Glutamatergic neuron (in vitro differentiated cells): ENCODE data around the gene FAM72B. TPM values are rescaled to one million over a fixed set of nuclear protein-coding genes. Genes with fewer than 3 reads are reported as not detected.
"Not testable (repeated sequence)": the region's sequence is repeated elsewhere in the genome, so short reads cannot be mapped to it uniquely, and the experiment has no call there.

Source experiments
- DNase-seq: peaks from one replicate; pipeline ENCODE4 v3.0.0; 2022
- H3K27ac Mint-ChIP-seq: one replicate; pipeline ENCODE4 v1.8.0; 2020; ENCODE audit warnings: mild to moderate bottlenecking, mixed read lengths, inconsistent platforms; ENCODE audit not compliant: unreplicated experiment
- H3K27me3 Mint-ChIP-seq: one replicate; pipeline ENCODE4 v1.8.0; 2020; ENCODE audit warnings: mild to moderate bottlenecking, moderate library complexity, mixed read lengths, inconsistent platforms; ENCODE audit not compliant: unreplicated experiment
- H3K36me3 Mint-ChIP-seq: one replicate; pipeline ENCODE4 v1.8.0; 2020; ENCODE audit warnings: mild to moderate bottlenecking, mixed read lengths, inconsistent platforms; ENCODE audit not compliant: unreplicated experiment
- H3K4me1 Mint-ChIP-seq: one replicate; pipeline ENCODE4 v1.8.0; 2020; ENCODE audit warnings: mild to moderate bottlenecking, low read depth, mixed read lengths, inconsistent platforms; ENCODE audit not compliant: unreplicated experiment
- H3K4me3 Mint-ChIP-seq: one replicate; pipeline ENCODE4 v1.8.0; 2020; ENCODE audit warnings: mild to moderate bottlenecking, mixed read lengths, inconsistent platforms; ENCODE audit not compliant: unreplicated experiment
- H3K9me3 Mint-ChIP-seq: one replicate; pipeline ENCODE4 v1.8.0; 2020; ENCODE audit warnings: mild to moderate bottlenecking, moderate library complexity, mixed read lengths, inconsistent platforms; ENCODE audit not compliant: unreplicated experiment
- total RNA-seq: library from RNA; stranded (reverse); fragmentation: NEBNext Ultra II Directional; extraction: Animal tissue kit (Norgen Biotek cat#: 25700); gene quantifications from one replicate; pipeline ENCODE4 v1.2.1, GENCODE V29; 2021; ENCODE audit not compliant: unreplicated experiment

Gene FAM72B
- total RNA-seq, 1 donor from 2014 or later, result 2.1 TPM

- DNase-seq, H3K36me3 Mint-ChIP-seq, H3K27ac Mint-ChIP-seq, H3K4me1 Mint-ChIP-seq, H3K9me3 Mint-ChIP-seq, H3K4me3 Mint-ChIP-seq, H3K27me3 Mint-ChIP-seq: not testable (repeated sequence)
Observed at GRCh38 chr1:121213491-121213890, 29.4 kb upstream of the FAM72B start.

- not testable (repeated sequence) for H3K4me3 Mint-ChIP-seq, H3K27ac Mint-ChIP-seq, H3K36me3 Mint-ChIP-seq, H3K9me3 Mint-ChIP-seq, DNase-seq, H3K4me1 Mint-ChIP-seq, H3K27me3 Mint-ChIP-seq
Observed at GRCh38 chr1:121210778-121211177, 26.6 kb upstream of the FAM72B start.

GRCh38 chr1:121208375-121208774 is 24.2 kb upstream of the FAM72B start:
- H3K9me3 Mint-ChIP-seq, H3K27ac Mint-ChIP-seq, DNase-seq, H3K36me3 Mint-ChIP-seq, H3K27me3 Mint-ChIP-seq, H3K4me3 Mint-ChIP-seq, H3K4me1 Mint-ChIP-seq: not testable (repeated sequence)

- not testable (repeated sequence) for DNase-seq, H3K9me3 Mint-ChIP-seq, H3K27ac Mint-ChIP-seq, H3K4me1 Mint-ChIP-seq, H3K4me3 Mint-ChIP-seq, H3K27me3 Mint-ChIP-seq, H3K36me3 Mint-ChIP-seq
Observed at GRCh38 chr1:121207328-121207727, 23.2 kb upstream of the FAM72B start.

- H3K27me3 Mint-ChIP-seq, H3K4me1 Mint-ChIP-seq, DNase-seq, H3K36me3 Mint-ChIP-seq, H3K9me3 Mint-ChIP-seq, H3K4me3 Mint-ChIP-seq, H3K27ac Mint-ChIP-seq: not testable (repeated sequence)
Observed at GRCh38 chr1:121205786-121206711, 21.9 kb upstream of the FAM72B start.

GRCh38 chr1:121202986-121203385 is 18.8 kb upstream of the FAM72B start:
- H3K9me3 Mint-ChIP-seq, DNase-seq, H3K36me3 Mint-ChIP-seq, H3K4me1 Mint-ChIP-seq, H3K27ac Mint-ChIP-seq, H3K27me3 Mint-ChIP-seq, H3K4me3 Mint-ChIP-seq: not testable (repeated sequence)

- DNase-seq, H3K27ac Mint-ChIP-seq, H3K27me3 Mint-ChIP-seq, H3K36me3 Mint-ChIP-seq, H3K4me3 Mint-ChIP-seq, H3K9me3 Mint-ChIP-seq, H3K4me1 Mint-ChIP-seq: not testable (repeated sequence)
Observed at GRCh38 chr1:121200985-121201981, 17.1 kb upstream of the FAM72B start.

- H3K27me3 Mint-ChIP-seq, H3K9me3 Mint-ChIP-seq, H3K36me3 Mint-ChIP-seq, H3K27ac Mint-ChIP-seq, H3K4me1 Mint-ChIP-seq, H3K4me3 Mint-ChIP-seq, DNase-seq: not testable (repeated sequence)
Observed at GRCh38 chr1:121200232-121200631, 16.1 kb upstream of the FAM72B start.

- not testable (repeated sequence) for H3K36me3 Mint-ChIP-seq, H3K4me3 Mint-ChIP-seq, H3K27me3 Mint-ChIP-seq, H3K4me1 Mint-ChIP-seq, H3K27ac Mint-ChIP-seq, H3K9me3 Mint-ChIP-seq, DNase-seq
Observed at GRCh38 chr1:121199763-121200162, 15.6 kb upstream of the FAM72B start.

- not testable (repeated sequence) for H3K27me3 Mint-ChIP-seq, H3K27ac Mint-ChIP-seq, H3K36me3 Mint-ChIP-seq, DNase-seq, H3K4me1 Mint-ChIP-seq, H3K9me3 Mint-ChIP-seq, H3K4me3 Mint-ChIP-seq
Observed at GRCh38 chr1:121197095-121197882, 13.1 kb upstream of the FAM72B start.

GRCh38 chr1:121192512-121192911 is 8.4 kb upstream of the FAM72B start:
- not testable (repeated sequence) for DNase-seq, H3K27ac Mint-ChIP-seq, H3K4me1 Mint-ChIP-seq, H3K4me3 Mint-ChIP-seq, H3K27me3 Mint-ChIP-seq, H3K36me3 Mint-ChIP-seq, H3K9me3 Mint-ChIP-seq
